HEK293 (cell line): Measurements from ENCODE around the gene METTL15.

ENCODE experiments used
- BCL11A ChIP-seq: fragments of 450-650 bp; formaldehyde crosslinking; IDR thresholded peaks from 2 replicates; pipeline ENCODE4 v1.5.1; 2016; ENCODE audit warnings: low read depth, missing biosample characterization, missing genetic modification characterization
- EGR2 ChIP-seq: fragments of 450-650 bp; formaldehyde crosslinking; IDR thresholded peaks from 2 replicates; pipeline ENCODE4 v1.5.1; 2016; ENCODE audit warnings: low read depth, missing biosample characterization, missing genetic modification characterization
- FEZF1 ChIP-seq: fragments of 450-650 bp; formaldehyde crosslinking; IDR thresholded peaks from 2 replicates; pipeline ENCODE4 v1.5.1; 2016; ENCODE audit warnings: missing biosample characterization, missing genetic modification characterization
- GLI4 ChIP-seq: fragments of 450-650 bp; formaldehyde crosslinking; IDR thresholded peaks from 2 replicates; pipeline ENCODE4 v1.5.1; 2016; ENCODE audit warnings: missing biosample characterization, missing genetic modification characterization
- HOXA7 ChIP-seq: sonication (generic); formaldehyde crosslinking; IDR thresholded peaks from 2 replicates; pipeline ENCODE4 v1.8.1; 2022; ENCODE audit warnings: missing genetic modification reagents, borderline replicate concordance
- IKZF3 ChIP-seq: fragments of 450-650 bp; IDR thresholded peaks from 2 replicates; pipeline ENCODE4 v1.5.0; 2018; ENCODE audit warnings: missing biosample characterization, mild to moderate bottlenecking, missing genetic modification characterization, moderate library complexity
- KLF10 ChIP-seq: fragments of 450-650 bp; IDR thresholded peaks from 2 replicates; pipeline ENCODE4 v1.5.1; 2018; ENCODE audit warnings: missing biosample characterization, mild to moderate bottlenecking, missing genetic modification characterization
- KLF9 ChIP-seq: fragments of 450-650 bp; formaldehyde crosslinking; IDR thresholded peaks from 2 replicates; pipeline ENCODE4 v1.5.1; 2016; ENCODE audit warnings: missing biosample characterization, missing genetic modification characterization, low read depth
- OVOL3 ChIP-seq: fragments of 450-650 bp; formaldehyde crosslinking; IDR thresholded peaks from 2 replicates; pipeline ENCODE4 v1.5.1; 2016; ENCODE audit warnings: missing biosample characterization, missing genetic modification characterization
- PRDM1 ChIP-seq: fragments of 450-650 bp; formaldehyde crosslinking; IDR thresholded peaks from 2 replicates; pipeline ENCODE4; 2016; ENCODE audit warnings: missing biosample characterization, missing genetic modification characterization
- ZBTB1 ChIP-seq: fragments of 450-650 bp; formaldehyde crosslinking; IDR thresholded peaks from 2 replicates; pipeline ENCODE4 v1.5.1; 2016; ENCODE audit warnings: missing biosample characterization, missing genetic modification characterization
- ZBTB21 ChIP-seq: fragments of 450-650 bp; formaldehyde crosslinking; IDR thresholded peaks from 2 replicates; pipeline ENCODE4 v1.5.1; 2017; ENCODE audit warnings: missing biosample characterization, missing genetic modification characterization
- ZFHX2 ChIP-seq: fragments of 450-650 bp; formaldehyde crosslinking; conservative IDR thresholded peaks from 2 replicates; pipeline ENCODE4 v1.5.1; 2016; ENCODE audit warnings: missing biosample characterization, missing genetic modification characterization
- ZIC2 ChIP-seq: fragments of 450-650 bp; formaldehyde crosslinking; IDR thresholded peaks from 2 replicates; pipeline ENCODE4 v1.5.1; 2016; ENCODE audit warnings: missing biosample characterization, missing genetic modification characterization
- ZNF121 ChIP-seq: fragments of 450-650 bp; formaldehyde crosslinking; IDR thresholded peaks from 2 replicates; pipeline ENCODE4 v1.5.1; 2016; ENCODE audit warnings: missing biosample characterization, missing genetic modification characterization
- ZNF132 ChIP-seq: fragments of 450-650 bp; formaldehyde crosslinking; IDR thresholded peaks from 2 replicates; pipeline ENCODE4 v1.5.1; 2017; ENCODE audit warnings: missing biosample characterization, missing genetic modification characterization, borderline replicate concordance
- ZNF16 ChIP-seq: fragments of 450-650 bp; formaldehyde crosslinking; IDR thresholded peaks from 2 replicates; pipeline ENCODE4 v1.5.1; 2016; ENCODE audit warnings: low read depth, missing biosample characterization, missing genetic modification characterization
- ZNF19 ChIP-seq: fragments of 450-650 bp; formaldehyde crosslinking; IDR thresholded peaks from 2 replicates; pipeline ENCODE4; 2016; ENCODE audit warnings: missing biosample characterization, missing genetic modification characterization, low read depth
- ZNF221 ChIP-seq: fragments of 450-650 bp; formaldehyde crosslinking; IDR thresholded peaks from 2 replicates; pipeline ENCODE4 v1.5.1; 2017; ENCODE audit warnings: missing biosample characterization, missing genetic modification characterization, borderline replicate concordance
- ZNF223 ChIP-seq: fragments of 450-650 bp; formaldehyde crosslinking; IDR thresholded peaks from 2 replicates; pipeline ENCODE4 v1.5.1; 2016; ENCODE audit warnings: missing biosample characterization, missing genetic modification characterization
- ZNF366 ChIP-seq: fragments of 450-650 bp; formaldehyde crosslinking; conservative IDR thresholded peaks from 2 replicates; pipeline ENCODE4 v1.5.1; 2016; ENCODE audit warnings: missing biosample characterization, missing genetic modification characterization
- ZNF37A ChIP-seq: fragments of 450-650 bp; IDR thresholded peaks from 2 replicates; pipeline ENCODE4 v1.5.1; 2018; ENCODE audit warnings: missing biosample characterization, missing genetic modification characterization
- ZNF404 ChIP-seq: fragments of 450-650 bp; formaldehyde crosslinking; IDR thresholded peaks from 2 replicates; pipeline ENCODE4 v1.5.1; 2017; ENCODE audit warnings: missing biosample characterization, missing genetic modification characterization
- ZNF501 ChIP-seq: fragments of 450-650 bp; formaldehyde crosslinking; IDR thresholded peaks from 2 replicates; pipeline ENCODE4 v1.5.1; 2016; ENCODE audit warnings: missing biosample characterization, missing genetic modification characterization
- ZNF548 ChIP-seq: fragments of 450-650 bp; formaldehyde crosslinking; IDR thresholded peaks from 2 replicates; pipeline ENCODE4 v1.5.1; 2016; ENCODE audit warnings: missing biosample characterization, missing genetic modification characterization
- ZNF561 ChIP-seq: fragments of 450-650 bp; IDR thresholded peaks from 2 replicates; pipeline ENCODE4 v1.5.1; 2018; ENCODE audit warnings: missing biosample characterization, missing genetic modification characterization, borderline replicate concordance
- ZNF585B ChIP-seq: fragments of 450-650 bp; formaldehyde crosslinking; IDR thresholded peaks from 2 replicates; pipeline ENCODE4 v1.5.1; 2016; ENCODE audit warnings: missing biosample characterization, missing genetic modification characterization
- ZNF600 ChIP-seq: fragments of 450-650 bp; formaldehyde crosslinking; IDR thresholded peaks from 2 replicates; pipeline ENCODE4 v1.5.1; 2016; ENCODE audit warnings: missing biosample characterization, missing genetic modification characterization
- ZNF610 ChIP-seq: fragments of 450-650 bp; formaldehyde crosslinking; IDR thresholded peaks from 2 replicates; pipeline ENCODE4 v1.5.1; 2016; ENCODE audit warnings: missing biosample characterization, missing genetic modification characterization, borderline replicate concordance
- ZNF677 ChIP-seq: fragments of 450-650 bp; IDR thresholded peaks from 2 replicates; pipeline ENCODE4 v1.5.0; 2018; ENCODE audit warnings: missing biosample characterization, mild to moderate bottlenecking, missing genetic modification characterization, moderate library complexity
- ZXDB ChIP-seq: fragments of 450-650 bp; formaldehyde crosslinking; IDR thresholded peaks from 2 replicates; pipeline ENCODE4 v1.5.1; 2016; ENCODE audit warnings: missing biosample characterization, missing genetic modification characterization
- TF ChIP-seq, protein P1 (sequence below): fragments of 450-650 bp; formaldehyde crosslinking; IDR thresholded peaks from 2 replicates; pipeline ENCODE4 v1.5.1; 2016; ENCODE audit warnings: missing biosample characterization, missing genetic modification characterization
- TF ChIP-seq, protein P2 (sequence below): fragments of 450-650 bp; formaldehyde crosslinking; IDR thresholded peaks from 2 replicates; pipeline ENCODE4 v1.5.1; 2016; ENCODE audit warnings: missing biosample characterization, missing genetic modification characterization
- TF ChIP-seq, protein P3 (sequence below): fragments of 450-650 bp; formaldehyde crosslinking; IDR thresholded peaks from 2 replicates; pipeline ENCODE4 v1.5.1; 2016; ENCODE audit warnings: missing biosample characterization, missing genetic modification characterization
- TF ChIP-seq, protein P4 (sequence below): sonication (generic); formaldehyde crosslinking; IDR thresholded peaks from 2 replicates; pipeline ENCODE4 v1.8.1; 2022; ENCODE audit warnings: mild to moderate bottlenecking, moderate library complexity, missing genetic modification reagents

METTL15 gene

DNA sequence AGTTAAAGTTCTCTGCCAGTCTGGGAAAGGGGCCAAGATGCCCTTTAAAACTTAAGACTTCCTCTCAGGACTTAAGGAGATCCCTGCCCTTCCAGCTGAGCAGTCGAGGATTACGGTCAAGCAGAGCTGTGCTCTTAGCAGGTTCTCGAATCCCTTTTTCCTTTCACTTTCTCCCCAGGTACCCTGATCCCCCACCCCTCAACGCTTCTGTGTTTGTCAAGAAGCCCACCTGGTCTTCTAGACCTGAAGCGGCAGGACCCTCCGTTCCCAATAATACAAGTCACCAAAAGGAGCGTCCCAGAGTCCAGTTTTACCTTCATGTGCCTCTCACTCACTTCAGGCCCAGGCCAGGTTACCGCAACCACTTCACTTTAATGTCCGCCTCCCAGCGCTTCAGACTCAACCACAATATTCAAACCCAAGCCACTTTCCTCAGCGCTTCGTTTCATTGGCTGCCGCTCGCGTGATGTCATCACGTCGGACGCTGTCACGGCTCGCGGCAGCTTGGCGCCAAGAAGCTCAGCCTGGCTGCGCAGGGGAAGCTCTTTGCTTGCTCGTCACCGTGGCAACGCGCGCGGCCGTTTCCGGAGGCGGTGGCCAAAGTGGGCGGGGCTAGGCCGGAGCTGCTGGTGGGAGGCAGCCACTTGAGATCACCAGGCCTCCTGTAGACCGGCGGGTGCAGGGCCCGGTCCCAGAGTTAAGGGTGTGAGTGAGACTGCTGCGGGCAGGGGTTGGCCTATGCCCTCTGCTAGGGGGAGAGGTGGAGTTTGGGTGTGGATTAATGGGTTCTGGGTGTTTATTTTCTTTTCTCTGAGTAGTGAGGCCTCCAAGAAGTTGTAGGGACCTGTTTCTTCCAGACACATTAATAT lies at the start of gene METTL15, which contains the start of gene KIF18A (continued):
- TF ChIP-seq BCL11A (tag by site-specific recombination) (peak; percentile 43; the same call in 1 of the 2 replicates), IKZF3 (tag by site-specific recombination) (0 out of 2 replicates have a peak, but pooled peaks have one; percentile 17), ZNF677 (tag by site-specific recombination) (no peak), ZXDB (peak; percentile 75), ZNF501 (tag by site-specific recombination) (no peak; the same call in 1 of the 2 replicates), GLI4 (tag by site-specific recombination) (no peak), KLF9 (tag by site-specific recombination) (peak; percentile 81), ZNF561 (tag by site-specific recombination) (no peak), ZNF16 (no peak), KLF10 (tag by site-specific recombination) (peak; percentile 83), ZNF404 (tag by site-specific recombination) (no peak), EGR2 (tag by site-specific recombination) (peak; percentile 54), ZNF121 (tag by site-specific recombination) (no peak), ZBTB1 (tag by site-specific recombination) (no peak), ZNF585B (tag by site-specific recombination) (no peak), ZNF223 (tag by site-specific recombination) (no peak), ZNF132 (tag by site-specific recombination) (no peak), ZNF548 (tag by site-specific recombination) (no peak), ZBTB21 (tag by site-specific recombination) (peak; percentile 92), ZNF19 (tag by site-specific recombination) (no peak), ZNF366 (tag by site-specific recombination) (no peak; the same call in 1 of the 2 replicates), ZNF600 (tag by site-specific recombination) (no peak), FEZF1 (tag by site-specific recombination) (0 out of 2 replicates have a peak, but pooled peaks have one; percentile 7), HOXA7 (no peak), ZNF221 (tag by site-specific recombination) (no peak), ZIC2 (tag by site-specific recombination) (peak; percentile 76), ZFHX2 (tag by site-specific recombination) (peak; percentile 83), ZNF610 (tag by site-specific recombination) (no peak), ZNF37A (no peak), OVOL3 (0 out of 2 replicates have a peak, but pooled peaks have one; percentile 15), PRDM1 (tag by site-specific recombination) (peak; percentile 92)
- TF ChIP-seq, protein P1, sequence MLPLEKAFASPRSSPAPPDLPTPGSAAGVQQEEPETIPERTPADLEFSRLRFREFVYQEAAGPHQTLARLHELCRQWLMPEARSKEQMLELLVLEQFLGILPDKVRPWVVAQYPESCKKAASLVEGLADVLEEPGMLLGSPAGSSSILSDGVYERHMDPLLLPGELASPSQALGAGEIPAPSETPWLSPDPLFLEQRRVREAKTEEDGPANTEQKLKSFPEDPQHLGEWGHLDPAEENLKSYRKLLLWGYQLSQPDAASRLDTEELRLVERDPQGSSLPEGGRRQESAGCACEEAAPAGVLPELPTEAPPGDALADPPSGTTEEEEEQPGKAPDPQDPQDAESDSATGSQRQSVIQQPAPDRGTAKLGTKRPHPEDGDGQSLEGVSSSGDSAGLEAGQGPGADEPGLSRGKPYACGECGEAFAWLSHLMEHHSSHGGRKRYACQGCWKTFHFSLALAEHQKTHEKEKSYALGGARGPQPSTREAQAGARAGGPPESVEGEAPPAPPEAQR: no peak
- TF ChIP-seq, protein P2, sequence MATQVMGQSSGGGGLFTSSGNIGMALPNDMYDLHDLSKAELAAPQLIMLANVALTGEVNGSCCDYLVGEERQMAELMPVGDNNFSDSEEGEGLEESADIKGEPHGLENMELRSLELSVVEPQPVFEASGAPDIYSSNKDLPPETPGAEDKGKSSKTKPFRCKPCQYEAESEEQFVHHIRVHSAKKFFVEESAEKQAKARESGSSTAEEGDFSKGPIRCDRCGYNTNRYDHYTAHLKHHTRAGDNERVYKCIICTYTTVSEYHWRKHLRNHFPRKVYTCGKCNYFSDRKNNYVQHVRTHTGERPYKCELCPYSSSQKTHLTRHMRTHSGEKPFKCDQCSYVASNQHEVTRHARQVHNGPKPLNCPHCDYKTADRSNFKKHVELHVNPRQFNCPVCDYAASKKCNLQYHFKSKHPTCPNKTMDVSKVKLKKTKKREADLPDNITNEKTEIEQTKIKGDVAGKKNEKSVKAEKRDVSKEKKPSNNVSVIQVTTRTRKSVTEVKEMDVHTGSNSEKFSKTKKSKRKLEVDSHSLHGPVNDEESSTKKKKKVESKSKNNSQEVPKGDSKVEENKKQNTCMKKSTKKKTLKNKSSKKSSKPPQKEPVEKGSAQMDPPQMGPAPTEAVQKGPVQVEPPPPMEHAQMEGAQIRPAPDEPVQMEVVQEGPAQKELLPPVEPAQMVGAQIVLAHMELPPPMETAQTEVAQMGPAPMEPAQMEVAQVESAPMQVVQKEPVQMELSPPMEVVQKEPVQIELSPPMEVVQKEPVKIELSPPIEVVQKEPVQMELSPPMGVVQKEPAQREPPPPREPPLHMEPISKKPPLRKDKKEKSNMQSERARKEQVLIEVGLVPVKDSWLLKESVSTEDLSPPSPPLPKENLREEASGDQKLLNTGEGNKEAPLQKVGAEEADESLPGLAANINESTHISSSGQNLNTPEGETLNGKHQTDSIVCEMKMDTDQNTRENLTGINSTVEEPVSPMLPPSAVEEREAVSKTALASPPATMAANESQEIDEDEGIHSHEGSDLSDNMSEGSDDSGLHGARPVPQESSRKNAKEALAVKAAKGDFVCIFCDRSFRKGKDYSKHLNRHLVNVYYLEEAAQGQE (tag by site-specific recombination): 0 out of 2 replicates have a peak, but pooled peaks have one; percentile 18
- TF ChIP-seq, protein P3, sequence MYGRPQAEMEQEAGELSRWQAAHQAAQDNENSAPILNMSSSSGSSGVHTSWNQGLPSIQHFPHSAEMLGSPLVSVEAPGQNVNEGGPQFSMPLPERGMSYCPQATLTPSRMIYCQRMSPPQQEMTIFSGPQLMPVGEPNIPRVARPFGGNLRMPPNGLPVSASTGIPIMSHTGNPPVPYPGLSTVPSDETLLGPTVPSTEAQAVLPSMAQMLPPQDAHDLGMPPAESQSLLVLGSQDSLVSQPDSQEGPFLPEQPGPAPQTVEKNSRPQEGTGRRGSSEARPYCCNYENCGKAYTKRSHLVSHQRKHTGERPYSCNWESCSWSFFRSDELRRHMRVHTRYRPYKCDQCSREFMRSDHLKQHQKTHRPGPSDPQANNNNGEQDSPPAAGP: no peak
- TF ChIP-seq, protein P4, sequence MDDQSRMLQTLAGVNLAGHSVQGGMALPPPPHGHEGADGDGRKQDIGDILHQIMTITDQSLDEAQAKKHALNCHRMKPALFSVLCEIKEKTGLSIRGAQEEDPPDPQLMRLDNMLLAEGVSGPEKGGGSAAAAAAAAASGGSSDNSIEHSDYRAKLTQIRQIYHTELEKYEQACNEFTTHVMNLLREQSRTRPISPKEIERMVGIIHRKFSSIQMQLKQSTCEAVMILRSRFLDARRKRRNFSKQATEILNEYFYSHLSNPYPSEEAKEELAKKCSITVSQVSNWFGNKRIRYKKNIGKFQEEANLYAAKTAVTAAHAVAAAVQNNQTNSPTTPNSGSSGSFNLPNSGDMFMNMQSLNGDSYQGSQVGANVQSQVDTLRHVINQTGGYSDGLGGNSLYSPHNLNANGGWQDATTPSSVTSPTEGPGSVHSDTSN (CRISPR knock-in tag): no peak
